GM23338 (cell line): ENCODE measurements around the gene HORMAD2. TPM values are rescaled to one million over a fixed set of nuclear protein-coding genes. Genes with fewer than 3 reads are reported as not detected.

ENCODE experiments used
- ATAC-seq: fragments of 200-7000 bp; cut with Tn5 transposase; 3 replicates; pipeline ENCODE4 v1.9.1; 2020
- DNase-seq: peaks from one replicate; pipeline ENCODE4 v3.0.0-alpha.2; 2015; ENCODE audit warnings: low spot score
- H2AFZ ChIP-seq: fragments of 200-600 bp; sonication (generic); 2 replicates; pipeline ENCODE4 v1.8.0; 2016; ENCODE audit warnings: antibody characterized with exemption, mild to moderate bottlenecking, moderate library complexity
- H3F3A ChIP-seq: fragments of 200-600 bp; sonication (generic); replicated peaks from 2 replicates; pipeline ENCODE4 v1.8.0; 2017; ENCODE audit warnings: antibody characterized with exemption, mixed run types, low read depth
- H3K27ac ChIP-seq: fragments of 200-600 bp; sonication (generic); 2 replicates; pipeline ENCODE4 v1.6.1; 2016; ENCODE audit warnings: low read depth
- H3K27me3 ChIP-seq: fragments of 200-600 bp; sonication (generic); 2 replicates; pipeline ENCODE4 v1.8.0; 2016; ENCODE audit warnings: mild to moderate bottlenecking, mixed run types, moderate library complexity; ENCODE audit not compliant: insufficient read depth
- H3K36me3 ChIP-seq: fragments of 200-600 bp; sonication (generic); 2 replicates; pipeline ENCODE4 v1.8.0; 2016; ENCODE audit warnings: mild to moderate bottlenecking; ENCODE audit not compliant: insufficient read depth
- H3K4me1 ChIP-seq: fragments of 200-600 bp; sonication (generic); 2 replicates; pipeline ENCODE4 v1.8.0; 2016; ENCODE audit warnings: mild to moderate bottlenecking, moderate library complexity; ENCODE audit not compliant: insufficient read depth
- H3K4me2 ChIP-seq: fragments of 200-600 bp; sonication (generic); 2 replicates; pipeline ENCODE4 v1.7.1; 2017; ENCODE audit warnings: mixed run types
- H3K4me3 ChIP-seq: fragments of 200-600 bp; sonication (generic); 2 replicates; pipeline ENCODE4 v1.6.1; 2016; ENCODE audit warnings: mixed run types
- H3K79me2 ChIP-seq: fragments of 200-600 bp; sonication (generic); replicated peaks from 2 replicates; pipeline ENCODE4 v1.8.0; 2017; ENCODE audit warnings: mild to moderate bottlenecking; ENCODE audit not compliant: insufficient read depth
- H3K9me2 ChIP-seq: fragments of 200-600 bp; sonication (generic); 2 replicates; pipeline ENCODE4 v1.8.0; 2017; ENCODE audit not compliant: insufficient read depth
- H4K20me1 ChIP-seq: fragments of 200-600 bp; sonication (generic); replicated peaks from 2 replicates; pipeline ENCODE4 v1.8.0; 2017; ENCODE audit warnings: mild to moderate bottlenecking; ENCODE audit not compliant: insufficient read depth
- H3K27ac Mint-ChIP-seq: 2 replicates; pipeline ENCODE4 v1.8.0; 2020; ENCODE audit warnings: inconsistent platforms, mild to moderate bottlenecking, moderate library complexity, mixed read lengths
- H3K27me3 Mint-ChIP-seq: 3 replicates; pipeline ENCODE4 v1.8.0; 2022; ENCODE audit warnings: low read depth, mild to moderate bottlenecking, moderate library complexity, mixed read lengths, inconsistent platforms; ENCODE audit not compliant: insufficient read depth, poor library complexity
- H3K36me3 Mint-ChIP-seq: 3 replicates; pipeline ENCODE4 v1.8.0; 2021; ENCODE audit warnings: low read depth, mild to moderate bottlenecking, inconsistent platforms, moderate library complexity, mixed read lengths
- H3K4me1 Mint-ChIP-seq: 3 replicates; pipeline ENCODE4 v1.8.0; 2020; ENCODE audit warnings: mild to moderate bottlenecking, inconsistent platforms, mixed read lengths
- H3K4me3 Mint-ChIP-seq: 3 replicates; pipeline ENCODE4 v1.8.0; 2021; ENCODE audit warnings: moderate library complexity, mild to moderate bottlenecking, inconsistent platforms, mixed read lengths
- H3K9me3 Mint-ChIP-seq: 3 replicates; pipeline ENCODE4 v1.8.0; 2020; ENCODE audit warnings: moderate library complexity, mild to moderate bottlenecking, inconsistent platforms, mixed read lengths
- CREB1 ChIP-seq: fragments of 250-450 bp; sonication (Bioruptor Pico); IDR thresholded peaks from 2 replicates; pipeline ENCODE4 v1.5.0; 2020; ENCODE audit warnings: low read depth, mild to moderate bottlenecking, moderate library complexity
- CTCF ChIP-seq, 2 experiments: fragments of 200-600 bp in 1 of 2; sonication (generic) in 1 of 2; conservative IDR thresholded peaks; 2 replicates each; pipeline versions ENCODE4 v1.5.1 to v1.6.1; 2016 to 2017; ENCODE audit warnings: antibody characterized with exemption in 2 of 2, low read depth in 2 of 2, mild to moderate bottlenecking in 2 of 2, moderate library complexity in 1 of 2
- EZH2 ChIP-seq: fragments of 200-600 bp; sonication (generic); IDR thresholded peaks from one replicate; pipeline ENCODE4 v1.8.0; 2017; ENCODE audit warnings: antibody characterized with exemption, mild to moderate bottlenecking, low read depth; ENCODE audit not compliant: unreplicated experiment
- JUNB ChIP-seq: IDR thresholded peaks from one replicate; pipeline ENCODE4 v1.6.1; 2016; ENCODE audit warnings: antibody characterized with exemption; ENCODE audit not compliant: unreplicated experiment
- NANOG ChIP-seq: IDR thresholded peaks from 2 replicates; pipeline ENCODE4 v1.6.1; 2016; ENCODE audit warnings: antibody characterized with exemption, borderline replicate concordance
- POLR2AphosphoS5 ChIP-seq: IDR thresholded peaks from 2 replicates; pipeline ENCODE4 v1.6.1; 2016; ENCODE audit warnings: antibody characterized with exemption, low read depth
- REST ChIP-seq: IDR thresholded peaks from one replicate; pipeline ENCODE4 v1.6.1; 2018; ENCODE audit warnings: antibody characterized with exemption; ENCODE audit not compliant: unreplicated experiment
- STAT1 ChIP-seq: IDR thresholded peaks from one replicate; pipeline ENCODE4 v1.6.1; 2016; ENCODE audit warnings: antibody characterized with exemption; ENCODE audit not compliant: unreplicated experiment
- ZNF114 ChIP-seq: fragments of 250-450 bp; sonication (Bioruptor Pico); IDR thresholded peaks from 2 replicates; pipeline ENCODE4 v1.5.0; 2020; ENCODE audit warnings: mild to moderate bottlenecking, moderate library complexity
- polyA plus RNA-seq: library from polyadenylated mRNA; unstranded; fragments of >200 nt; fragmentation: Nextera tagmentation; extraction: Ambion mirVana; gene quantifications from 2 replicates; pipeline ENCODE4 v1.2.1, GENCODE V29; 2016
- total RNA-seq: library from RNA; depleted of rRNA; stranded (reverse); fragments of >200 nt; shearing (Covaris generic); gene quantifications from 2 replicates; pipeline ENCODE4 v1.2.3, GENCODE V29; 2014

Gene HORMAD2
- total and polyA plus RNA-seq, 2 experiments from 2014 or later: 0.40 TPM; not detected in 1

- no peak for ATAC-seq
- Histone ChIP-seq H3K27me3 (no peaks in the 10 kb centered on the region), H3F3A (no peaks in the 10 kb centered on the region), H3K4me1 (no peaks in the 10 kb centered on the region), H3K4me3 (no peak overlapping the region), H3K36me3 (no peaks in the 10 kb centered on the region), H3K79me2 (no peaks in the 10 kb centered on the region), H4K20me1 (no peaks in the 10 kb centered on the region), H2AFZ (no peak overlapping the region), H3K27ac (no peak overlapping the region), H3K4me2 (no peak overlapping the region), H3K9me2 (no peaks in the 10 kb centered on the region)
- Mint-ChIP-seq H3K27ac (no peak overlapping the region), H3K9me3 (no peaks in the 10 kb centered on the region), H3K4me1 (peaks cover 4% of the 10 kb centered on the region; the same call in 1 of the 3 replicates), H3K4me3 (no peak overlapping the region), H3K27me3 (no peaks in the 10 kb centered on the region), H3K36me3 (no peaks in the 10 kb centered on the region)
- TF ChIP-seq ZNF114 (CRISPR knock-in tag) (no peak), STAT1 (no peak), JUNB (no peak), CREB1 (CRISPR knock-in tag) (no peak), REST (no peak), NANOG (no peak), POLR2AphosphoS5 (no peak), CTCF (conservative IDR thresholded peaks at IDR 0.05; ENCODE audit: low read depth in 2 of 2) (no peak)
- DNase-seq: no peak
Measured at GRCh38 chr22:30114361-30114760, 34.1 kb downstream of the HORMAD2 start.

- Mint-ChIP-seq H3K27me3 (no peaks in the 10 kb centered on the region), H3K36me3 (no peaks in the 10 kb centered on the region), H3K4me1 (peaks cover 4% of the 10 kb centered on the region; the same call in 1 of the 3 replicates), H3K4me3 (no peak overlapping the region), H3K9me3 (no peaks in the 10 kb centered on the region), H3K27ac (no peak overlapping the region)
- peak overlapping the region; percentile 34; the same call in 1 of the 2 replicates for H2AFZ ChIP-seq
- no peak overlapping the region for H3K4me2 ChIP-seq
- no peaks in the 10 kb centered on the region for H3K79me2 ChIP-seq
- no peaks in the 10 kb centered on the region for H3K36me3 ChIP-seq
- no peak for TF ChIP-seq EZH2
- TF ChIP-seq CTCF (conservative IDR thresholded peaks at IDR 0.05; ENCODE audit: low read depth in 2 of 2): peak in 1 of 2 experiments; percentile 25; a peak in 1 of 4 replicates
- no peak for TF ChIP-seq ZNF114 (CRISPR knock-in tag)
- no peaks in the 10 kb centered on the region for H3K4me1 ChIP-seq
- no peaks in the 10 kb centered on the region for H3K27me3 ChIP-seq
- H3K27ac ChIP-seq: no peak overlapping the region
- H3F3A ChIP-seq: no peaks in the 10 kb centered on the region
- H3K9me2 ChIP-seq: no peaks in the 10 kb centered on the region
- ATAC-seq: no peak; the same call in 2 of the 3 replicates
- H3K4me3 ChIP-seq: no peak overlapping the region
- peak; percentile 7 for DNase-seq
- H4K20me1 ChIP-seq: no peaks in the 10 kb centered on the region
Measured at GRCh38 chr22:30115705-30116104, 35.4 kb downstream of the HORMAD2 start.
